Urinary bladder (tissue), 4 donors: ENCODE results near the gene SGSH. TPM values are rescaled to one million over a fixed set of nuclear protein-coding genes. Genes with fewer than 3 reads are reported as not detected.
A peak's percentile ranks its signal among the peaks of the same experiment; 100 is the strongest.

ENCODE experiments used
- DNase-seq: peaks from one replicate; pipeline ENCODE4 v3.0.0-alpha.2; 2015; ENCODE audit errors: extremely low spot score
- H3K27ac ChIP-seq: one replicate; pipeline ENCODE4 v1.5.1; 2013; ENCODE audit warnings: low read depth, mild to moderate bottlenecking, moderate library complexity
- H3K36me3 ChIP-seq: one replicate; pipeline ENCODE4 v1.6.1; 2013; ENCODE audit warnings: mild to moderate bottlenecking, moderate library complexity; ENCODE audit not compliant: insufficient read depth
- H3K4me1 ChIP-seq: one replicate; pipeline ENCODE4 v1.6.1; 2013; ENCODE audit warnings: mild to moderate bottlenecking, moderate library complexity; ENCODE audit not compliant: insufficient read depth
- H3K4me3 ChIP-seq: one replicate; pipeline ENCODE4 v1.5.1; 2013; ENCODE audit warnings: low read depth, low read length
- WGBS: extraction: QIAGEN DNeasy Blood & Tissue Kit; methylation state at CpG from one replicate; pipeline ENCODE4 v1.1.7; 2013; 5-methylcytosine and 5-hydroxymethylcytosine counted together
- polyA plus RNA-seq: library from polyadenylated mRNA; stranded (reverse); fragments of 200-250 nt; gene quantifications from one replicate; pipeline ENCODE4 v1.2.3, GENCODE V29; 2013
- total RNA-seq: library from RNA; depleted of rRNA; stranded (reverse); fragments of >200 nt; gene quantifications from one replicate; pipeline ENCODE4 v1.2.3, GENCODE V29; 2014
- donor health status: healthy with polysubstance abuse.
- donor health status: healthy.

SGSH gene
- total RNA-seq, result 8.4 TPM
- 30.6 TPM for polyA plus RNA-seq

DNA sequence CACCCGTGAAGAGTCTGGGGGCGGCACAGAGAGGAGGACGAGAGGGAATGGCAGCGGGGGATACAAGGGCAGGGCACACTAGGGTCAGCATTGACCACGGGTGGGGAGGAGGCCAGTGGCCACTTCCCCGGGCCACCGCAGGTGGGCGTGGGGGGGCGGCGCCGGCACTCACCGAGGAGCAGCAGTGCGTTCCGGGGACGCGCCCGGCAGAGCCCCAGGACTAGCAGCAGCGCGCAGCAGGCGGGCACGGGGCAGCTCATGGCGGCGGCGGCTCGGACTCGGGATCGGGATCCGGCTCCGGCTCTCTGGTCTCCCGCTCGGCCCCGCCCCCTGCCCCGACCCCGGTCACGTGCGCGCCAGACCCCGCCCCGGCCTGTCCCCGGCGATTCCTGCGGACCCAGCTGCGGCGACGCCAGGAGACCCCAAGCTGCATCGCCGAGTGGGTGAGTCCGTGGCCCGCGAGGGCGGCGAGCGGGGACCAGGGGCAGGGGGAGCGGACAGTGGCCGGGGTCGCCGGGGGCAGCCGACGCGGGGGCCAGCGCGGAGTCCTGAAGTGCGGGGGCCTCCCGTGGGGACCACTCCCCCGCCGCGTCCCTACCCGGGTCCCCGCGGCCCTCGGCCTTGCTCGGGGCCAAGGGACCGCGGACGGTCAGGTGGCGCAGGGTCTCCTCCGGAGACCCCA, at the start of gene SGSH, which contains the start of gene SLC26A11:
Gene SGSH, minus strand, starts transcription at position 280 of the 682 bp plus-strand sequence. Its CDS starts 20 bp downstream, at position 260.
Gene SLC26A11, plus strand, starts transcription at position 374 of the 682 bp plus-strand sequence. CDS start 1,134 bp downstream, outside the sequence.
- WGBS, result under 1% methylated on average over 77 of the region's 77 CpGs
- peak; percentile 32 for DNase-seq

DNA sequence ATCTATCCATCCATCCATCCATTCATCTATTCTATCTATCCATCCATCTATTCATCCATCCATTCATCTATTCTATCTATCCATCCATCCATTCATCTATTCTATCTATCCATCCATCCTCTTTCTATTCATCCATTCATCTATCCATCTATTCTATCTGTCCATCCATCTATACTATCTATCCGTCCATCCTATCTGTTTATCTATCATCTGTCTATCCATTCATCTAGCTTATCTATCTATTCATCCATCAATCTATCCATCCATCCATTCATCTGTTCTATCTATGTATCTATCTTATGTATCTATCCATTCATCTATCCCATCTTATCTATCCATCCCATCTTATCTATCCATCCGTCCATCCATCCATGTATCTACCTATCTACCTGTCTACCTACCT, 49.3 kb upstream of the SGSH start:
- H3K36me3 ChIP-seq, result peaks cover 6% of the 10 kb centered on the region
- H3K27ac ChIP-seq, result no peak overlapping the region
- no peaks in the 10 kb centered on the region for H3K4me1 ChIP-seq
- no peak overlapping the region for H3K4me3 ChIP-seq
- no peak for DNase-seq
- 87% methylated on average over 2 of the region's 2 CpGs for WGBS

More for the DNA sequence above, at the start of gene SGSH, which contains the start of gene SLC26A11:
- Histone ChIP-seq H3K36me3 (peaks cover 3% of the 10 kb centered on the region), H3K4me3 (peak within 1 kb of the TSS; percentile 95), H3K27ac (peak within 1 kb of the TSS; percentile 73), H3K4me1 (no peaks in the 10 kb centered on the region)

GRCh38 chr17:80268427-80268826, 48.3 kb upstream of the SGSH start:
- Histone ChIP-seq H3K4me1 (peaks cover 2% of the 10 kb centered on the region), H3K27ac (no peak overlapping the region), H3K4me3 (no peak overlapping the region), H3K36me3 (peaks cover 4% of the 10 kb centered on the region)
- WGBS, result 86% methylated on average over 4 of the region's 4 CpGs
- no peak for DNase-seq

GRCh38 chr17:80267391-80267790, 47.3 kb upstream of the SGSH start:
- Histone ChIP-seq H3K36me3 (peaks cover 3% of the 10 kb centered on the region), H3K4me1 (peaks cover 2% of the 10 kb centered on the region), H3K4me3 (no peak overlapping the region), H3K27ac (no peak overlapping the region)
- DNase-seq, result no peak
- 97% methylated on average over 6 of the region's 6 CpGs for WGBS

DNA sequence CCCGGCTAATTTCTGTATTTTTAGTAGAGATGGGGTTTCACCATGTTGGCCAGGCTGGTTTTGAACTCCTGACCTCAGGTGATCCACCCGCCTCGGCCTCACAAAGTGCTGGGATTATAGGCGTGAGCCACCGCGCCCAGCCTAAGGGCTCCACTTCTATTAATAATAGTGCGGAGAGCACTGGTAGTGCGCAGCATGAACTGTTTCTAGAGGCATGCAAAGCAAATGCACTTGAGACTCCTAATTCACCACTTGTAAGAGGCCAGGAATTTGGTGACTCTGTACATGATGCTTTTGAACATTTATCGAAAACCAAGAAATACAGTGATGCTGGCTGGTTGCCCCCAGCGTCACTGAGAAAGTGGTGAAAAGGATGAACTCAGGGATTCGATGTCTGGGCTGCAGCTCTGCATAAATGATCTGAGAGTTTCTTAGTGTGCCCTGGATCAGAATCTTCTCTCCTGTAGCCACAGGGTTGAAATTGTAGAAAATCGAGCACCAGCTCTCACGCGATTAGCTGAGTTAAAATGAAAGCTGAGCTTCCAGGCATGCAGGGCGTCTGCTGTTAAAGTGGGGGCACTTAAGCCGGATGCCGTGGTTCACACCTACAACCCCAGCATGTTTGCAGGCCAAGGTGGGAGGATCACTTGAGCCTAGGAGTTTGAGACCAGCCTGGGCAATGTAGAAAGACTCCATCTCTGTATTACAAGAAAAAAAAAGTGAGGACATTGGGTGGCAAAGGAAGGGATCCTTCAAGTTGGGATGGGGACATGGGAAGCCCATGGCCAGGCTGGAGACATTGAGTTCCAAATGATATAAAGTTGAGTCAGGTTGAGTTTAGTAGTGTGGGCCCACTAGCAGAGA, 45.3 kb upstream of the SGSH start:
- Histone ChIP-seq H3K4me3 (no peak overlapping the region), H3K36me3 (peaks cover 3% of the 10 kb centered on the region), H3K27ac (no peak overlapping the region), H3K4me1 (peaks cover 2% of the 10 kb centered on the region)
- WGBS, result 91% methylated on average over 17 of the region's 17 CpGs
- DNase-seq, result no peak

- 78% methylated on average over 19 of the region's 19 CpGs for WGBS
- peak overlapping the region; percentile 25 for H3K4me3 ChIP-seq
- H3K36me3 ChIP-seq, result peaks cover 3% of the 10 kb centered on the region
- DNase-seq, result no peak
- H3K4me1 ChIP-seq, result peaks cover 5% of the 10 kb centered on the region
- no peak overlapping the region for H3K27ac ChIP-seq
Measured at GRCh38 chr17:80264205-80265075, 44.3 kb upstream of the SGSH start.

GRCh38 chr17:80263253-80264204, 43.4 kb upstream of the SGSH start:
- WGBS, result 36% methylated on average over 19 of the region's 19 CpGs
- DNase-seq, result peak; percentile 70
- Histone ChIP-seq H3K27ac (peak overlapping the region; percentile 46), H3K4me1 (peaks cover 5% of the 10 kb centered on the region), H3K4me3 (peak overlapping the region; percentile 25), H3K36me3 (no peaks in the 10 kb centered on the region)

DNA sequence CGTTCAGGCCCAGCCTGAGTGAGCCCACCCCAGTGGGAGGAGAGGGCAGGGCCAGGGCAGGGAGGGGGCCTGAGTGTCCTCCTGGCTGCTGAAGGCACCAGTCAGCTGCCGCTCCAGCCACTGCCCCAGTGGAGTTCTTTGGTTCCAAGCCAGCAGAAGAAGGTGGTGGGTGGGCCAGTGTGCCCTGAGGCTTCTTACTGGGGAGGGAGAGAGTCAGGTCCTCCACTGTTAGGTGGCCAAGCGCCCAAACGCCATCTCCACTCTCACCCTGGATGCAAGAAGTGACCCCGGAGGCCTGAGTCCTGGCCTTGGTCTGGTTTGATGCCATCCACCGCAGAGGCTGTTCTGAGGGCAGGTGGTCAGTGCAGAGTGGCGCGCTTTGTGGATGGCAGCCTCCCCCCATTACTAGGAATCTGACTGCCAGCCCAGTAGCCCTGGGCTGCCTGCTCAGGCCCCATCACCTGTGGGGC, 42.7 kb upstream of the SGSH start:
- 77% methylated on average over 8 of the region's 8 CpGs for WGBS
- Histone ChIP-seq H3K4me3 (peak overlapping the region; percentile 25), H3K27ac (peak overlapping the region; percentile 33), H3K36me3 (no peaks in the 10 kb centered on the region), H3K4me1 (peaks cover 5% of the 10 kb centered on the region)
- no peak for DNase-seq

- DNase-seq, result no peak
- 62% methylated on average over 3 of the region's 3 CpGs for WGBS
- peaks cover 5% of the 10 kb centered on the region for H3K4me1 ChIP-seq
- H3K27ac ChIP-seq, result peak overlapping the region; percentile 33
- H3K36me3 ChIP-seq, result no peaks in the 10 kb centered on the region
- H3K4me3 ChIP-seq, result no peak overlapping the region
Measured at GRCh38 chr17:80262291-80262690, 42.2 kb upstream of the SGSH start.

DNA sequence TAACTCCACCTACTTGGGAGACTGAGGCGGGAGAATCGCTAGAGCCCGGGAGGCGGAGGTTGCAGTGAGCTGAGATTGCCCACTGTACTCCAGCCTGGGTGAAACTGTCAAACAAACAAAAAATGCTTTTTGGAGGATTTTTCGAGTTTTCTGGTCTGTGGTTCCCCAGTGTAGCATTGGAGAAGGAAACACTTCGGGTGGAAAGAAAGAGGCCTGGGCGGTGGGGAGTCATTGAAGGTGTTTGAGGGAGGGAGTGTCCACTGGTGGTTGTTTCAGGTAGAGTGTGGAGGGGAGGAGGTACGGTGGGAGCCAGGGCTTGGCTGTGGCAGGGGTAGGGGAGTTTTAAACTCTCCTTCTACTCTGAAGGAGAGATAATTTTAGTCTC, 41.8 kb upstream of the SGSH start:
- Histone ChIP-seq H3K4me1 (peaks cover 5% of the 10 kb centered on the region), H3K36me3 (no peaks in the 10 kb centered on the region), H3K27ac (no peak overlapping the region), H3K4me3 (peak overlapping the region; percentile 98)
- 39% methylated on average over 8 of the region's 8 CpGs for WGBS
- DNase-seq, result no peak

DNA sequence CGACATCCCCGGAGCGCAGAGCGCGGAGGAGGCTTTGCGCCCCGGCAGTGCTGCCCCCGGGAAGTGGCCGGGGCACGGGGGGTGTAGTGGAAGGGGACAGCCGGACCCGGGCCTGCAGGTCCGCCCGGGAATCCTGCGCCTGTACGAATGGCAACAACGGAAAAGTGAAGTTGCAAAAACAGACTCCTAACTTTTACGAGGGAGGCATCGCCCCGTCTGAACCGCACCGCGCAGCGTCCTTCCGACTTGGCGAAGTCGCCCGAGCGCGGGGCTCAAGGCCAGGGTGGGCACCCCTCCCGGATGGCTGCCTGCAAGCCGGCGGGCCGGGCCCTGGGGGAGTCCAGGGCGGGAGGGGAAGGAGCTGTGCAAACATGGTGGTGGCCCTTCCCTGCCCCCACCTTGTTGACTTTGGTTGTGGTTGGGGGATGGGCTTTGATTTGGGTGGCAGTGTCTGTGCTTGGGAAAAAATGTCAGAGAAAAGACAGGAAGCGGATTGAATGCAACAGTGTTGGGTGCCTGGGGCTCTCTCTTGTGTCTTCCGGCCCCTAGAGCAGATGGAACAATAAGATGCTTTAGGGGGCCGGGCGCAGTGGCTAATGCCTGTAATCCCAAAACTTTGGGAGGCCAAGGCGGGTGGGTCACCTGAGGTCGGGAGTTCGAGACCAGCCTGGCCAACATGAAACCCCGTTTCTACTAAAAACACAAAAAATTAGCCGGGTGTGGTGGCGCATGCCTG, 41.2 kb upstream of the SGSH start:
- Histone ChIP-seq H3K27ac (peak overlapping the region; percentile 96), H3K36me3 (no peaks in the 10 kb centered on the region), H3K4me1 (peaks cover 5% of the 10 kb centered on the region), H3K4me3 (peak overlapping the region; percentile 98)
- 2% methylated on average over 45 of the region's 45 CpGs for WGBS
- DNase-seq, result no peak

GRCh38 chr17:80260791-80261158, 40.6 kb upstream of the SGSH start, which contains the start of gene RNF213:
Gene RNF213 (plus strand): TSS chr17:80260852. CDS start chr17:80263682, 2,830 bp downstream.
- peak within 1 kb of the TSS; percentile 96 for H3K27ac ChIP-seq
- H3K4me1 ChIP-seq, result peaks cover 5% of the 10 kb centered on the region
- no peaks in the 10 kb centered on the region for H3K36me3 ChIP-seq
- WGBS, result under 1% methylated on average over 48 of the region's 54 CpGs
- no peak for DNase-seq
- peak within 1 kb of the TSS; percentile 98 for H3K4me3 ChIP-seq
